CD4-positive, alpha-beta T cell treated with Interleukin-2 at 100 ng/mL for 4 hours (primary cell): Measurements from ENCODE around the gene PTPN14.
A peak's percentile ranks its signal among the peaks of the same experiment; 100 is the strongest.

Source experiments
- DNase-seq: peaks from one replicate; pipeline ENCODE4 v3.0.0-alpha.2; 2020; ENCODE audit warnings: low spot score

The PTPN14 gene

GRCh38 chr1:214363386-214363785, 188.0 kb downstream of the PTPN14 start:
- DNase-seq, result no peak

DNA sequence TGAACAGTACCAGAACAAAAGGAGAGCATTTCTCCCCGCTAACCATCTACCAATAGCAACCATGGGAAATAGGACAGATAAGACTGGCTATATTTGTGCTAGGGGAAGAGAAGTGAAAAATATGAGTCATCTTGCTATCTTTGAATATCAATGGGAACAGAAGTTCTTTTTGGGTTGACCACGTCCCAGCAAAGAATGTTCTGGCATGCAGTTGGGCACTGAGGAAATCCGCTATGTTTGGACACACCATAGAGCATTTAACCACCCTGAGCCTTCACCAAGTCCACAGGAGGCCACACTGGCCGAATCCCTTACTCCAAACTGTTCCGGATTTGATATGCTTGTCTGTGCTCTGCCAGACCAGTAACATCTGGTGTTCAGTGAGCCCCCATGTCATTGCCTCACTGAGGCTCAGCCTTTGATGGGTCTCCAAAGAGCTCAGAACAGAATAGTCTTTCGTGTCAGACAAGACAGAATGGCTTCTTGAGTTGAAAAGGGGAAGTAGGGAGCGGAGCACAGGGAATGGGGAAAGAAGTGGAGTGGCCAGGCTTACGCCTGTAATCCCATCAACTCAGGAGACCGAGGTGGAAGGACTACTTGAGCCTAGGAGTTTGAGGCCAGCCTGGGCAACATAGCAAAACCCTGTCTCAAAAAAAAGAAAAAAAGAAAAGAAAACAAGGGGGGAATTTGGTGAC, 189.1 kb downstream of the PTPN14 start:
- no peak for DNase-seq

DNA sequence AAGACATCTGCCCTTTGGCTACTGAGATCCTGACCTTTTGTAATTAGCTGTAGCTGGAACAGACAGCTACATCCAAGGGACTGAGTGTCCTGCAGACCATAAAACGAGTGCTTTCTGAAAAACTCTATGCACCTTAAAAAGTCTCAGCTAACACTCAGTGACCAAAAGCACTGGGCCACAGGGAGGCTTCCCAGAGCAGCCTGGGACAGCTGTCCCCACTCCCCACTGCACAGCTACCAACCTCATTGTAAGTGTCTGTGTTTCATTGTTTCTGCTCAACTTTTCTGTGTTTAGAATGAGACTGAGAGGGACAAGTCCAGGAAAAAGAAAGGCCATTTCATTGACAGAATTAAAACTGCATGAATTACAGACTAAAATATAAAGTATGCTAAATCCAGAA, 189.8 kb downstream of the PTPN14 start:
- DNase-seq, result no peak

DNA sequence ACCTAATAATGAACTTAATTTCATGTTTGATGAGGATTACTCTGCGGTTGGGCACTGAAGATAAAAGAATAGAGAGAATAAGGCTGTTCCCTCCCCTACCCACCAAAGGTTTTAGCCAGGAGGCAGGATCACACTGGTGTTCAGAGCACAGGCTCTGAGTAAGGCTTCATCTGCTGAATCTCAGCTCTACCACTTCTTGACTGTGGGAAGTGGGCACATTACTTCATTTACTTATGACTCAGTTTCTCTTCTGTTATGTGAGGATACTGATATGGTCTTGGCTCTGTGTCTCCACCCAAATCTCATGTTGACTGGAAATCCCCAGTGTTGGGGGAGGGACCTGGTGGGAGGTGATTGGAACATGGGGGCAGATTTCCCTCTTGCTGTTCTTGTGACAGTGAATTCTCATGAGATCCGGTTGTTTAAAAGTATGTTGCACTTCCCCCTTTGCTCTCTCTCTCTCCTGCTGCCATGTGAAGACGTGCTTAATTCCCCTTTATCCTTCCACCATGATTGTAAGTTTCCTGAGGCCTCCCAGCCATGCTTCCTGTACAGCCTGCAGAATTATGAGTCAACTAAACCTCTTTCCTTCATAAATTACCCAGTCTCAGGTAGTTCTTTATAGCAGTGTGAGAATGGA, 190.8 kb downstream of the PTPN14 start:
- no peak for DNase-seq

GRCh38 chr1:214360116-214360515, 191.3 kb downstream of the PTPN14 start:
- no peak for DNase-seq

GRCh38 chr1:214354440-214355148, 196.8 kb downstream of the PTPN14 start:
- DNase-seq, result no peak

DNA sequence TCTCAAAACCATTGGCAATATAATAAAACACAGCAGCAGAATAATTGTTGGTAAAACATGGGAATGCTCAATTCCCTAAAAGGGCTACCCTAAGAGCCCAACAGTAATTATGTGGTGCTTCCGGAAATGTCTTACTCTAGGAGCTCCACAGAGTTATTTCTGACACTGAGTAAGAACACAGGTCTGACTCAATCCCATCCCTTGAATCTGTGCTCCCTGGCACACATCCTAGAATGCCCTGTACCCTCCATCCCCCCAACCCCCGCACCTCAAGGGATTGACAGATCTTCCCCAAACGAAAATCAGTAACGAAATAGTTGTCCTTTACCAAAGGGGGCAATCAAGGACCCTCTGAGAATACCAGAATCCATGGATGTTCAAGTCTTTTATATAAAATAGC, 198.6 kb downstream of the PTPN14 start:
- no peak for DNase-seq

DNA sequence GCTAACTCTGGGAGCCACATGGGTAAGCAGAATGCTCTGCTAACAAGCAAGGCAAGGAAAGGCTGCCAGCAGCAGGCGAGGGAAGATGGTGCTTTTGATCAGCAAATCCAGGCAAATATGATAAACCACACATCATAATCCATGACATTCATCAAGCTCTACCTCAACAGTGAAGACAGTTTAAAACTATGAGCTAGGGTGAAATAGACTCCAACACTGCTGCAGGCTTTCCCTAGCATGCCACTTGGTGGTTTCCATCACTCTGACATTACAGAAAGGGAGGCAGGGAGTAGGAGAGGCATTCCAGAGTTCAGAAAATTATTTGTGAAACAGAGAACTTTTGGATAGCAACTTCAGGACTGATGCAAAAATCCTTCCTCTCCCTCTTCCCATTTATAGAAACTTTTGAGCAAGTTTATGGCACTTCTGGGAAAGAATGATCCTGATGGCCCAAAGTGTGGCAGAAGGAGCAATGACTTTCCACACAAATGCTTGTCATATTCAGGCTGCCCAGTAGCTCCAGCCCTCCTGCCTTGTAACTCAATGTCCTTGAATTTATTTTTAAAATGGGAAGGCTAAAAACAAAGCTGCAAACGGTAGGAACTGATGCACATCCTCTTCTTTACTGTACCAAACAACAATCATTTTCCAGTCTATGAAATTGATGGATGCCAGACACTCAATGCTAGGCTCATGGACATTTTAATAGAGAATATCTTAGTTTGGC, 199.7 kb downstream of the PTPN14 start:
- DNase-seq, result no peak

- no peak for DNase-seq
Observed at GRCh38 chr1:214349781-214350180, 201.6 kb downstream of the PTPN14 start.

GRCh38 chr1:214349008-214349407, 202.4 kb downstream of the PTPN14 start:
- no peak for DNase-seq

GRCh38 chr1:214344897-214345296, 206.5 kb downstream of the PTPN14 start:
- no peak for DNase-seq

- DNase-seq, result no peak
Observed at GRCh38 chr1:214342525-214342924, 208.9 kb downstream of the PTPN14 start.

DNA sequence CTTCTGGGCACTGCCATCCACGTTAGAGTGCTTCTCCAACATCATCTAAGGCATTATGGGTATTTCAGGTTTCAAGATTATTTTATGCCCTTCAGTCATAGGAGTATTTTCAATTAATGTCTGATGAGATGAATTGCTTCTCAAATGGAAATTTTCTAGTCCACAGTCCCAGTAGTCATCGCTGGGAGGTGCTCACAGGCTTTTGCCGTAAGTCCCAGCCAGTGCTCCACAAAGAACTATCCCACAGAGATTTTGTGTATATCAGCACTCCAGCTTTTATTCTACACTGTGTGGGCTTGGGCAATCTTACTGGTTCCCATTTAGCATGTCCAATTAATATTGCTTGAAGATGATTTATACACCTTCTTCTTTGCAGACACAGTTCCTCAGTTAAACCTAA, 209.5 kb downstream of the PTPN14 start:
- DNase-seq, result no peak

- DNase-seq, result no peak
Observed at GRCh38 chr1:214341459-214341858, 209.9 kb downstream of the PTPN14 start.

DNA sequence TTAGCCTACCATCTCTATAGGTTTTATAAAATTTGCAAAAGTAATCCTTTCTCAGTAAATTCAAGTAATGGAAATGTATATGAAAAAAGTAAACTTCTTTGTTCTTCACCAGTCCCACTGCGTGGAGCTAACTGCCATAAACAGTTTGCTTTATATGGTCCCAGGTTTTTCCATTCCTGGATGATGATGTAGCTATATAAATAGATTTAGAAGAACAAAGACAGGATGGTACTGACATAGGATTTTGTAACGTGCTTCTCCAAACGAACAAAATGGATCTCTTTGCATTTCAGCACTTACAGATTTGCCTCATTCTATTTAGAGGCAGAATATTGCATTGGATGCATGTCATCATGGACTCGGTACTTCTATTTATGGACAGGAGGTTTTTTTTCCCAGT, 213.2 kb downstream of the PTPN14 start:
- no peak for DNase-seq

DNA sequence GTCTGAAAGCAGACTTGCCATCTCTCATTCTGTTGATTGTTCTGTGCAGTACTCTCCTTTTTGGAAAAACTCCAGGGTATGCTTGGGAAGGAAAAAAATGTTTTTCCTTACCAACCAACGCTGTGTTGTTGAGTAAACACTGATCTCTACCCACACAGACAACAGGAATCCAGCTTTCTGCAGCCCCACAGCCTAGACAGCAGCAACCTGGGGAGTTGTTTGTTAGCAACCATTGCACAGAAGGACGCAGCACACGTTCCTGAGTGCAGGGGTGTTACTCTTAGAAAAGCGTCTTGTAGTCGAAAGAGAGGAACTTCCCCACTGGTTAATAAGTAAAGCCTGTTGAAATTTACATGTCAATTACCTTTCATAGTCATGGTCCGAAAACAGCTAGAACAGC, 213.9 kb downstream of the PTPN14 start:
- no peak for DNase-seq

DNA sequence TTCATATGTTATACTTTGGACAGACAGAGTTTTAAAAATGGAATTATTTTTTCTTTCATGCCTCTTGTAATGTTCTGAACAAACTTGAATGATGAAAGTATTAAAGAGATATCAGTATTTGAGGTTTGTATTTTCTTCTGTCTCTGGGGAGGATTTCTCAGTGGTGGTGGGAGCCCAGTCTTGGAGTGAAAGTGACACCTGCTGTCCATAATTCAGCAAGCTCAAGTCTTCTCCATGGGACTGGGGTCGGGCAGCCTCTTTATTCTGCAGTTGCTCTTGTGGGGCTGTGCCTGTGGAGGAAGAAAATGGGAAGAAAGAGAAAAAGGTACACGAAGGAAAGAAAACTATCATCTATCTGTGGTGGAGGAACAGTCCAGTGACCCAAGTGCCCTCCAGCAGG, 214.4 kb downstream of the PTPN14 start:
- no peak for DNase-seq

GRCh38 chr1:214335567-214335966, 215.8 kb downstream of the PTPN14 start:
- DNase-seq, result no peak

- DNase-seq, result peak; percentile 27
Observed at GRCh38 chr1:214332946-214333798, 218.2 kb downstream of the PTPN14 start.

DNA sequence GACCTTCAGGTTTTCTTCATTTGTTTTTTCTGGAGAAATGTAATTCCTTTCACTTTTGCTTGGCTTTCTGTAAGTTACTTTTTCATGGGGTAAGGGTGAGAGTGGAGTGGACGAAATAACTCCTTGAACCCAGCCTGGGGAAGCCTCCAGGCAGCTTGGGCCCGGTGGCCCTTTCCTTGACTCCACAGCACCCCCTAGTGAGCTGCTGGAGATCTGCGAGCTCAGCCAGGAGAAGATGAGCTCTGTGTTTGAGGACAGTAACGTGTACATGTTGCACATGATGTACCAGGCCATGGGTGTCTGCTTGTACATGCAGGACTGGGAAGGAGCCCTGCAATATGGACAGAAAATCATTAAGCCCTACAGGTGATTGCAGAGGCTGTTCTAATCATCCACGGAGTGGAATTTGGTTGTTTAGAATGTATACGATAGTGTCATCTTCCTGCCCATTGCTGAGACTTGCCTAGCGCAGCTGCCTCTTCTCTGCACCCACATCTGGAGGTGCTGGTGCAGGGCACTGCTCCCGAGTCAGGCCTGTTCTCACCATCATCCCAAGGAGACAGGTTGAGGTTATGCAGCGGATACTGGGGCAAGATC, 219.5 kb downstream of the PTPN14 start:
- peak; percentile 58 for DNase-seq

- DNase-seq, result no peak
Observed at GRCh38 chr1:214331180-214331579, 220.2 kb downstream of the PTPN14 start.
